Testis (tissue), 3 donors: ENCODE measurements around the gene RBM5. TPM values are rescaled to one million over a fixed set of nuclear protein-coding genes. Genes with fewer than 3 reads are reported as not detected.

Experiments
- DNase-seq: peaks from one replicate; pipeline ENCODE4 v3.0.0-alpha.2; 2019
- H3K27ac ChIP-seq, 2 donors: fragments of 200-600 bp; sonication (generic); one replicate each; pipeline ENCODE4 v1.5.1; 2019
- H3K27me3 ChIP-seq: fragments of 200-600 bp; sonication (generic); one replicate; pipeline ENCODE4 v1.5.1; 2019
- H3K36me3 ChIP-seq: fragments of 200-600 bp; sonication (generic); one replicate; pipeline ENCODE4 v1.5.1; 2017; ENCODE audit warnings: low read depth; ENCODE audit errors: missing control alignments
- H3K4me1 ChIP-seq: fragments of 200-600 bp; sonication (generic); one replicate; pipeline ENCODE4 v1.5.1; 2019
- H3K4me3 ChIP-seq, 2 donors: fragments of 200-600 bp; sonication (generic); one replicate each; pipeline ENCODE4 v1.5.1; 2017 to 2019
- H3K9me3 ChIP-seq: fragments of 200-600 bp; sonication (generic); one replicate; pipeline ENCODE4 v1.5.1; 2017
- POLR2A ChIP-seq: fragments of 450-650 bp; IDR thresholded peaks from one replicate; pipeline ENCODE4 v1.6.1; 2017; ENCODE audit warnings: antibody characterized with exemption, mild to moderate bottlenecking, moderate library complexity
- WGBS, 2 donors: methylation state at CpG; one replicate each; pipeline ENCODE4 v1.1.5; 2018; 5-methylcytosine and 5-hydroxymethylcytosine counted together
- intact Hi-C: fragments of 100-400 bp; cut with DNase I; formaldehyde crosslinking; loops from one replicate; pipeline ENCODE4 v1.15.1; 2023; ENCODE audit warnings: low total_unique reads
- polyA plus RNA-seq: library from polyadenylated mRNA; stranded (reverse); fragments of 350-450 nt; fragmentation: Illumina TruSeq; extraction: RNeasy Lipid Tissue Mini Kit (QIAGEN cat#74804); gene quantifications from one replicate; pipeline ENCODE4 v1.2.3, GENCODE V29; 2014; ENCODE audit warnings: low read depth, low replicate concordance; ENCODE audit not compliant: insufficient read depth
- total RNA-seq, 2 donors: library from RNA; depleted of rRNA; stranded (reverse); fragments of >200 nt; gene quantifications; one replicate each; pipeline ENCODE4 v1.2.3, GENCODE V29; 2016
- TF ChIP-seq, protein P1 (sequence below), 3 experiments: fragments of 450-650 bp in 2 of 3; fragments of 200-600 bp in 1 of 3; sonication (generic) in 1 of 3; IDR thresholded peaks; one replicate each; pipeline ENCODE4 v1.5.1; 2016 to 2019; ENCODE audit warnings: antibody characterized with exemption in 3 of 3, mild to moderate bottlenecking in 2 of 3, moderate library complexity in 1 of 3

RBM5 gene
- total and polyA plus RNA-seq, 3 donors from 2014 or later, result 214 to 368 (median 341) TPM

DNA sequence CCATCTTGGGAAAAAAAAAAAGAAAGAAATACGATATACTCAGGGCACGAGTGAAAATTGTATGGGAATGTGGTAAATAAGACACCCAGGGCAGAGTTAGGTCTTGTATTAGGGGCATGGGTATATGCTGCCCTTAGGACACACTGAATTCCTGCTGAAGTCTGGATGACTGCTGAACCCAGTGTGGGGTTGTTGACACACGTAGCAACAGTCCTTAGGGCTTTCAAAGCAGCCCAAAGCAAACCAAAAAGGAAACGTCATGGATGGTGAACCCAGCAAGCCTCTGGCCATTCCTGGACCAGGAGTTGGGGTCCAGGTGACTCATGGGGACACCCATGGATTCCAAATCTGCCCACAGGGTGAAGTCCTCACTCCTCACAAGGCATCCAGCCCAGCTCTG is 39.3 kb downstream of the RBM5 start:
- intact Hi-C loops, result no loop called here
- 82 to 87% methylated on average over 4 of the region's 4 CpGs for WGBS, 2 donors

GRCh38 chr3:50130436-50130835 is 41.7 kb downstream of the RBM5 start:
- TF ChIP-seq, protein P1, sequence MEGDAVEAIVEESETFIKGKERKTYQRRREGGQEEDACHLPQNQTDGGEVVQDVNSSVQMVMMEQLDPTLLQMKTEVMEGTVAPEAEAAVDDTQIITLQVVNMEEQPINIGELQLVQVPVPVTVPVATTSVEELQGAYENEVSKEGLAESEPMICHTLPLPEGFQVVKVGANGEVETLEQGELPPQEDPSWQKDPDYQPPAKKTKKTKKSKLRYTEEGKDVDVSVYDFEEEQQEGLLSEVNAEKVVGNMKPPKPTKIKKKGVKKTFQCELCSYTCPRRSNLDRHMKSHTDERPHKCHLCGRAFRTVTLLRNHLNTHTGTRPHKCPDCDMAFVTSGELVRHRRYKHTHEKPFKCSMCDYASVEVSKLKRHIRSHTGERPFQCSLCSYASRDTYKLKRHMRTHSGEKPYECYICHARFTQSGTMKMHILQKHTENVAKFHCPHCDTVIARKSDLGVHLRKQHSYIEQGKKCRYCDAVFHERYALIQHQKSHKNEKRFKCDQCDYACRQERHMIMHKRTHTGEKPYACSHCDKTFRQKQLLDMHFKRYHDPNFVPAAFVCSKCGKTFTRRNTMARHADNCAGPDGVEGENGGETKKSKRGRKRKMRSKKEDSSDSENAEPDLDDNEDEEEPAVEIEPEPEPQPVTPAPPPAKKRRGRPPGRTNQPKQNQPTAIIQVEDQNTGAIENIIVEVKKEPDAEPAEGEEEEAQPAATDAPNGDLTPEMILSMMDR (IDR thresholded peaks at IDR 0.05), result no peak
- no peak for TF ChIP-seq POLR2A
- WGBS, 2 donors, result 100% methylated on average over 1 to 2 of the region's 2 CpGs
- intact Hi-C loops, result no loop called here
- peaks cover 17% of the 10 kb centered on the region for H3K4me1 ChIP-seq
- H3K4me3 ChIP-seq, result no peak overlapping the region
- no peaks in the 10 kb centered on the region for H3K36me3 ChIP-seq
- no peak for DNase-seq
- H3K9me3 ChIP-seq, result no peaks in the 10 kb centered on the region
- H3K27me3 ChIP-seq, result no peaks in the 10 kb centered on the region
- H3K27ac ChIP-seq, result no peak overlapping the region

More for the DNA sequence above, 39.3 kb downstream of the RBM5 start:
- Histone ChIP-seq H3K27me3 (no peaks in the 10 kb centered on the region), H3K9me3 (no peaks in the 10 kb centered on the region), H3K4me3 (no peak overlapping the region), H3K27ac (no peak overlapping the region), H3K4me1 (peaks cover 33% of the 10 kb centered on the region), H3K36me3 (no peaks in the 10 kb centered on the region)
- TF ChIP-seq, protein P1 (IDR thresholded peaks at IDR 0.05), result no peak
- no peak for DNase-seq

DNA sequence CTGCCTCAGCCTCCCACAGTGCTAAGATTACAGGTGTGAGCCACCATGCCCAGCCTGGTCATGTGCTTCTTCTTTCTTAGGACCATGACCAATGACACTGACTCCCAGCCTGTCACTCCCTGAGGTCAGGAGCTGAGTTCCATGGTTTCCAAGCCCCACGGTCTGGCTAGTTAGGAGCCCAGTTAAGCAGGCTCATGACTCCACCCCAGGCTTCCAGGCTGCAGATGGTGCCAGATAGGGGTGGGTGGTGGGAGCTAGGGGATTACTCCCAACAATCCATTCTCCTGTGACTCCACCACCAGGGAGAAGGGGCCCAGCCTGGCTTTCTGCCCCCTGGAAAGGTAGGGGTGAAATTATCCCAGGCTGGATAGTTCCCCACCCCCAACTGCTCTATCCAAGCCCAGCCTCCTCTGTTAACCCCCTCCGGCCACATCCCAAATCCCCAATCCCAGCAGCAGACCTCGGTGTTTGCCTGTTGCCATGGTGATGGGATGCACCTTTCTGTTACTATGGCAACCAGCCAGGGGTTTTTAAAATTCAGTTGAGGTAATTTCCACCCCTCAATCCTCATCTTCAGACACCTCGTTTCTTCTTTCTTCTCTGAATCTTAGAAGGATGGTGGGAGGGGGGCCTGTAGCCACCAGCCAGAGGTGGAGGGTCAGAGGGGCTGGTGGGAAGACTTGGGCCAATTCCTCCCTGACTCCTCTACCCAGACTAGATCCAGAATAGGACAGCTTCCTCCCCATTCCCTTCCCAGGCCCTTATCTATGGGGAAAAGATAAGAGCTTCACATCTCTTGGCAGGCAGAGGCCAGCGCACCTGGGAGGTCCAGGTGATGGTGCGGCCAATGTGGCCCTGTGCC is 43.9 kb downstream of the RBM5 start:
- H3K9me3 ChIP-seq, result no peaks in the 10 kb centered on the region
- no peak for DNase-seq
- WGBS, 2 donors, result 75 to 79% methylated on average over 4 to 6 of the region's 6 CpGs
- H3K27ac ChIP-seq, result no peak overlapping the region
- H3K4me3 ChIP-seq, result no peak overlapping the region
- H3K27me3 ChIP-seq, result no peaks in the 10 kb centered on the region
- H3K36me3 ChIP-seq, result no peaks in the 10 kb centered on the region
- H3K4me1 ChIP-seq, result no peaks in the 10 kb centered on the region
- intact Hi-C loops, result no loop called here
- TF ChIP-seq POLR2A, result no peak
- TF ChIP-seq, protein P1 (IDR thresholded peaks at IDR 0.05), result no peak

- no peak for DNase-seq
- no peaks in the 10 kb centered on the region for H3K9me3 ChIP-seq
- intact Hi-C loops, result no loop called here
- H3K36me3 ChIP-seq, result no peaks in the 10 kb centered on the region
- no peaks in the 10 kb centered on the region for H3K4me1 ChIP-seq
- TF ChIP-seq POLR2A, result no peak
- TF ChIP-seq, protein P1 (IDR thresholded peaks at IDR 0.05), result no peak
- no peak overlapping the region for H3K27ac ChIP-seq
- no peak overlapping the region for H3K4me3 ChIP-seq
- 83 to 92% methylated on average over 1 to 4 of the region's 4 CpGs for WGBS, 2 donors
- no peaks in the 10 kb centered on the region for H3K27me3 ChIP-seq
These were observed 44.5 kb downstream of the RBM5 start for GRCh38 chr3:50133283-50133615.

- 69 to 78% methylated on average over 1 to 2 of the region's 2 CpGs for WGBS, 2 donors
- Histone ChIP-seq H3K36me3 (no peaks in the 10 kb centered on the region), H3K9me3 (no peaks in the 10 kb centered on the region), H3K4me1 (no peaks in the 10 kb centered on the region), H3K4me3 (no peak overlapping the region), H3K27me3 (no peaks in the 10 kb centered on the region), H3K27ac (no peak overlapping the region)
- TF ChIP-seq POLR2A, result no peak
- TF ChIP-seq, protein P1 (IDR thresholded peaks at IDR 0.05), result no peak
- no peak for DNase-seq
- intact Hi-C loops, result no loop called here
These were observed 45.6 kb downstream of the RBM5 start for GRCh38 chr3:50134367-50134766.
